HCT116 (cell line): ENCODE data around the gene GEMIN7.

Experiments
- ATF3 ChIP-seq: IDR thresholded peaks from 2 replicates; pipeline ENCODE4 v1.6.1; 2012
- CTCF ChIP-seq, 3 experiments: fragments of 200-600 bp in 1 of 3; sonication (generic) in 1 of 3; IDR thresholded peaks in 2 of 3; conservative IDR thresholded peaks in 1 of 3; 2 replicates each; pipeline ENCODE4 v1.5.1; 2012 to 2017; ENCODE audit warnings: low read depth in 2 of 3, low read length in 2 of 3, antibody characterized with exemption in 1 of 3, borderline replicate concordance in 1 of 3, control low read depth in 1 of 3, mild to moderate bottlenecking in 1 of 3, mixed read lengths in 1 of 3, mixed run types in 1 of 3, moderate library complexity in 1 of 3; ENCODE audit not compliant: insufficient read depth in 1 of 3
- EGR1 ChIP-seq: IDR thresholded peaks from 2 replicates; pipeline ENCODE4 v1.6.1; 2012; ENCODE audit warnings: low read depth
- EZH2 ChIP-seq: fragments of 200-600 bp; sonication (generic); IDR thresholded peaks from 2 replicates; pipeline ENCODE4 v1.6.1; 2017; ENCODE audit warnings: antibody characterized with exemption, mixed run types
- EZH2phosphoT487 ChIP-seq: fragments of 200-600 bp; IDR thresholded peaks from 2 replicates; pipeline ENCODE4 v1.6.1; 2018; ENCODE audit warnings: antibody characterized with exemption, borderline replicate concordance
- MAX ChIP-seq: IDR thresholded peaks from 2 replicates; pipeline ENCODE4 v1.6.1; 2012
- POLR2A ChIP-seq: IDR thresholded peaks from 2 replicates; pipeline ENCODE4 v1.7.0; 2011; ENCODE audit warnings: borderline replicate concordance; ENCODE audit not compliant: insufficient read depth, insufficient read length; ENCODE audit errors: extremely low read depth
- POLR2AphosphoS5 ChIP-seq: IDR thresholded peaks from 2 replicates; pipeline ENCODE4 v1.6.1; 2011; ENCODE audit warnings: mild to moderate bottlenecking, low read depth, low read length, moderate library complexity
- RAD21 ChIP-seq: IDR thresholded peaks from 2 replicates; pipeline ENCODE4 v1.6.1; 2012; ENCODE audit warnings: low read depth, mild to moderate bottlenecking
- REST ChIP-seq: IDR thresholded peaks from 2 replicates; pipeline ENCODE4 v1.6.1; 2012; ENCODE audit warnings: low read depth
- SP1 ChIP-seq: IDR thresholded peaks from 2 replicates; pipeline ENCODE4 v1.6.1; 2012; ENCODE audit warnings: low read depth
- YY1 ChIP-seq: IDR thresholded peaks from 2 replicates; pipeline ENCODE4 v1.6.1; 2011; ENCODE audit warnings: low read length, low read depth, moderate library complexity, mild to moderate bottlenecking; ENCODE audit not compliant: insufficient replicate concordance; ENCODE audit errors: extremely low read depth
- ZBTB33 ChIP-seq: IDR thresholded peaks from 2 replicates; pipeline ENCODE4 v1.6.1; 2011; ENCODE audit warnings: mild to moderate bottlenecking, low read length, moderate library complexity; ENCODE audit not compliant: insufficient replicate concordance; ENCODE audit errors: extremely low read depth

- TF ChIP-seq CTCF (IDR thresholded peaks at IDR 0.05 in 2 of 3, conservative IDR thresholded peaks at IDR 0.05 in 1 of 3; ENCODE audit: borderline replicate concordance in 1 of 3, insufficient read depth in 1 of 3, low read depth in 2 of 3, low read length in 2 of 3): no peak
- no peak for TF ChIP-seq ZBTB33
- no peak for TF ChIP-seq POLR2AphosphoS5
- no peak for TF ChIP-seq POLR2A
- no peak for TF ChIP-seq MAX
- TF ChIP-seq EZH2: no peak
- TF ChIP-seq ATF3: no peak
- no peak for TF ChIP-seq REST
- no peak for TF ChIP-seq EGR1
- TF ChIP-seq SP1: no peak
- no peak for TF ChIP-seq RAD21
- no peak for TF ChIP-seq YY1
- no peak for TF ChIP-seq EZH2phosphoT487
These were observed 22.7 kb downstream of the GEMIN7 start for GRCh38 chr19:45101806-45102205.
